B cell (primary cell): ENCODE results near the gene HOXA1. TPM values are rescaled to one million over a fixed set of nuclear protein-coding genes. Genes with fewer than 3 reads are reported as not detected.

Source experiments
- ATAC-seq: fragments of 200-7000 bp; cut with Tn5 transposase; one replicate; pipeline ENCODE4 v1.10.0; 2021; ENCODE audit warnings: low read depth, mild to moderate bottlenecking, moderate number of reproducible peaks, moderate library complexity
- CTCF ChIA-PET: fragments of 350-600 bp; sonication (Branson Sonifier 250); formaldehyde crosslinking; loops from one replicate; lab custom pipeline; 2021; ENCODE audit warnings: antibody characterized with exemption, inconsistent platforms; lab: Charles Lee
- POLR2A ChIA-PET: fragments of 350-600 bp; sonication (Branson Sonifier 250); formaldehyde crosslinking; loops from one replicate; lab custom pipeline; 2021; ENCODE audit warnings: antibody characterized with exemption; lab: Charles Lee
- DNase-seq: peaks from one replicate; pipeline ENCODE4 v3.0.0; 2013
- H2AFZ ChIP-seq: 2 replicates; pipeline ENCODE4 v1.6.1; 2012; ENCODE audit warnings: mild to moderate bottlenecking, low read depth, low read length; ENCODE audit not compliant: insufficient read depth, poor library complexity, severe bottlenecking
- H3K27ac ChIP-seq, 2 donors: 1 replicate in 1 of 2; 2 replicates in 1 of 2; pipeline ENCODE4 v1.5.1; 2012 to 2013; ENCODE audit warnings: low read length in 2 of 2, mild to moderate bottlenecking in 2 of 2, moderate library complexity in 1 of 2
- H3K27me3 ChIP-seq, 4 experiments: fragments of 200-600 bp in 1 of 4; sonication (generic) in 1 of 4; replicated peaks in 1 of 4; 1 replicate in 2 of 4; 2 replicates in 2 of 4; pipeline versions ENCODE4 v1.6.1 to v1.7.0; 2013 to 2016; ENCODE audit warnings: low read length in 3 of 4, mild to moderate bottlenecking in 2 of 4, mixed read lengths in 1 of 4, moderate library complexity in 1 of 4; ENCODE audit not compliant: insufficient read depth in 4 of 4, control insufficient read depth in 3 of 4; ENCODE audit errors: control extremely low read depth in 1 of 4
- H3K36me3 ChIP-seq, 2 experiments: replicated peaks in 1 of 2; 1 replicate in 1 of 2; 2 replicates in 1 of 2; pipeline versions ENCODE4 v1.6.1 to v1.7.1; 2013; ENCODE audit warnings: low read length in 1 of 2; ENCODE audit not compliant: insufficient read depth in 2 of 2, control insufficient read depth in 1 of 2; ENCODE audit errors: control extremely low read depth in 1 of 2, extremely low read depth in 1 of 2
- H3K4me1 ChIP-seq, 2 donors: fragments of 200-600 bp in 1 of 2; sonication (generic) in 1 of 2; 1 replicate in 1 of 2; 2 replicates in 1 of 2; pipeline versions ENCODE4 v1.5.1 to v1.6.1; 2013 to 2017; ENCODE audit warnings: low read length in 2 of 2; ENCODE audit not compliant: control insufficient read depth in 2 of 2, insufficient read depth in 2 of 2
- H3K4me2 ChIP-seq: replicated peaks from 2 replicates; pipeline ENCODE3; 2012; ENCODE audit warnings: mild to moderate bottlenecking, low read depth, low read length; ENCODE audit not compliant: poor library complexity, severe bottlenecking
- H3K4me3 ChIP-seq, 5 experiments: fragments of 200-600 bp in 1 of 5; sonication (generic) in 1 of 5; 1 replicate in 3 of 5; 2 replicates in 2 of 5; pipeline versions ENCODE4 v1.5.1 to v1.7.0; 2011 to 2016; ENCODE audit warnings: low read length in 4 of 5, mild to moderate bottlenecking in 4 of 5, low read depth in 2 of 5, control low read depth in 1 of 5, moderate library complexity in 1 of 5; ENCODE audit not compliant: insufficient read depth in 1 of 5; ENCODE audit errors: control extremely low read depth in 1 of 5, extremely low read depth in 1 of 5
- H3K79me2 ChIP-seq: fragments of 200-600 bp; sonication (generic); one replicate; pipeline ENCODE4 v1.6.0; 2016; ENCODE audit warnings: low read length; ENCODE audit not compliant: control insufficient read depth, insufficient read depth
- H3K9ac ChIP-seq: fragments of 200-600 bp; sonication (generic); 2 replicates; pipeline ENCODE4 v1.6.1; 2017; ENCODE audit warnings: mild to moderate bottlenecking, low read length, moderate library complexity
- H3K9me3 ChIP-seq, 3 donors: one replicate each; pipeline versions ENCODE4 v1.6.1 to v1.7.1; 2013; ENCODE audit warnings: low read length in 2 of 3; ENCODE audit not compliant: control insufficient read depth in 2 of 3, insufficient read depth in 1 of 3; ENCODE audit errors: control extremely low read depth in 1 of 3
- H4K20me1 ChIP-seq: 2 replicates; pipeline ENCODE4 v1.6.0; 2012; ENCODE audit warnings: mild to moderate bottlenecking, low read length; ENCODE audit not compliant: insufficient read depth, control insufficient read depth, poor library complexity, severe bottlenecking
- H3K27ac Mint-ChIP-seq: one replicate; pipeline ENCODE4 v1.8.0; 2021; ENCODE audit warnings: mixed read lengths
- H3K27me3 Mint-ChIP-seq: one replicate; pipeline ENCODE4 v1.8.0; 2021; ENCODE audit warnings: mixed read lengths
- H3K4me1 Mint-ChIP-seq: one replicate; pipeline ENCODE4 v1.8.0; 2021; ENCODE audit warnings: mixed read lengths
- H3K4me3 Mint-ChIP-seq: one replicate; pipeline ENCODE4 v1.8.0; 2021; ENCODE audit warnings: mixed read lengths
- H3K9me3 Mint-ChIP-seq: one replicate; pipeline ENCODE4 v1.8.0; 2022; ENCODE audit warnings: mixed read lengths; ENCODE audit not compliant: insufficient read depth
- EZH2 ChIP-seq: IDR thresholded peaks from 2 replicates; pipeline ENCODE4 v1.6.1; 2012; ENCODE audit warnings: borderline replicate concordance, low read depth, mild to moderate bottlenecking, moderate library complexity, low read length; ENCODE audit not compliant: insufficient read depth, poor library complexity, severe bottlenecking
- WGBS: methylation state at CpG from one replicate; pipeline ENCODE4 v1.1.5; 2013; ENCODE audit warnings: missing lambda C conversion rate; ENCODE audit not compliant: insufficient coverage; 5-methylcytosine and 5-hydroxymethylcytosine counted together
- intact Hi-C: fragments of 100-400 bp; cut with micrococcal nuclease; formaldehyde crosslinking; loops from one replicate; pipeline ENCODE4 v1.10.0; 2022
- polyA plus RNA-seq: library from polyadenylated mRNA; depleted of rRNA; stranded (reverse); fragments of >200 nt; gene quantifications from 2 replicates; pipeline ENCODE4 v1.2.3, GENCODE V29; 2012
- total RNA-seq, 2 donors: library from RNA; stranded (reverse); fragments of 120-200 nt in 1 of 2; gene quantifications; 1 replicate in 1 of 2; 2 replicates in 1 of 2; pipeline versions ENCODE4 v1.2.3 to v1.2.4, GENCODE V29; 2013 to 2022
- TF ChIP-seq, protein P1 (sequence below): fragments of 200-600 bp; IDR thresholded peaks from one replicate; pipeline ENCODE4 v1.8.0; 2022; ENCODE audit warnings: antibody characterized with exemption, mild to moderate bottlenecking

HOXA1 gene
- total and polyA plus RNA-seq, 2 donors (not counting 1 experiment from before 2014, with no cell fraction given) = 0.13 to 0.37 TPM

DNA sequence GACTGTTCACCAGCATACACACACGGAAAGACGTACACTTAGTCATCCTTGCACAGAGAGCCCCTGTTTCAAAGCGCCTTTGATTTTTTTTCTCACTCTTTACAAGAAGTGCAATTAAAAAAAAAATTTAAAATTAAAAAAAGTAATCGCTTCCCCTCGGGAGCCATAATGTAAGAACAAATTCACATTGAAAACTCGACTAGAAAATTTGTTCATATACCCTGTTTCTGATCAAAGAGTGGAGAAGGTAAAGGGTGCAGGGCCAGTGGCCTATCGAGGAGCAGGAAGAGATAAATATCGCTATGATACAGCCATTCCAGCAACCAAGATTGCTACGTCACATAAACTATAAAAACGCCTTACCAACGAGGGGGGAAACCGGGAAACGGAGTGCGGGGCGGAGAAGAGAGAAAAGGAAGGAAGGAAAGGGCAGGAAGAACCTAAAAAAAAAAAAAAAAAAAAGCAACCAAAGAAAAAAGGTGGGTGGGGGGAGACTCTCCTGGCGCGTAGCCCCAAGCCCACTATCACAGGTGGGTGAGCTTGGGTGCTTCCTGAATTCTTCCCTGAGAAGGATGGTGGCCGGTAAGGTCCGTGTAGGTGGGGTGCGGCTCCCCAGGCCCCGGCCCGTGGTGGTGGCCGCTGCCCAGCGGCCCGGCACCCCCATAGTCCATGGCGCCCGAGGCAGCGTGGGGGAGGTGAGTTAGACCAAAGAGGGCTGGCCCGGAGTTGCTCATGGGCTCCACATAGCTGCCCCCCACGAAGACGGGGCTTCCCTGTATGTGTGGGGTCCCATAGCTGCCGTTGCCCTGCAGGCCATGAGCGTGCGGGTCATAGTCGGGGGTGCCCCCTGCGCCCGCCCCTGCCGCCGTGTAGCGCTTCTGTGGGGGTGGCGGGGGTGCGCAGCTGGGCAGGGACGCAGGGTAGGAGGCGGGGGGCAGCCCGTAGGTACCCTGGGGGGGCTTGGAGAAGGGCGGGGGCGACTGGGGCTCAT lies 11.9 kb upstream of the HOXA1 start:
- Mint-ChIP-seq H3K9me3 (no peaks in the 10 kb centered on the region), H3K27ac (no peak overlapping the region), H3K27me3 (peaks cover 36% of the 10 kb centered on the region), H3K4me3 (no peak overlapping the region), H3K4me1 (peaks cover 9% of the 10 kb centered on the region)
- no peaks in the 10 kb centered on the region for H4K20me1 ChIP-seq
- CTCF ChIA-PET = no interaction called here
- peaks cover 0 to 32% (median 0%) of the 10 kb centered on the region in 3 donors for H3K9me3 ChIP-seq
- POLR2A ChIA-PET = no interaction called here
- H3K36me3 ChIP-seq = no peaks in the 10 kb centered on the region
- ATAC-seq = no peak
- H3K4me2 ChIP-seq = no peak overlapping the region
- H3K9ac ChIP-seq = no peak overlapping the region
- TF ChIP-seq, protein P1, sequence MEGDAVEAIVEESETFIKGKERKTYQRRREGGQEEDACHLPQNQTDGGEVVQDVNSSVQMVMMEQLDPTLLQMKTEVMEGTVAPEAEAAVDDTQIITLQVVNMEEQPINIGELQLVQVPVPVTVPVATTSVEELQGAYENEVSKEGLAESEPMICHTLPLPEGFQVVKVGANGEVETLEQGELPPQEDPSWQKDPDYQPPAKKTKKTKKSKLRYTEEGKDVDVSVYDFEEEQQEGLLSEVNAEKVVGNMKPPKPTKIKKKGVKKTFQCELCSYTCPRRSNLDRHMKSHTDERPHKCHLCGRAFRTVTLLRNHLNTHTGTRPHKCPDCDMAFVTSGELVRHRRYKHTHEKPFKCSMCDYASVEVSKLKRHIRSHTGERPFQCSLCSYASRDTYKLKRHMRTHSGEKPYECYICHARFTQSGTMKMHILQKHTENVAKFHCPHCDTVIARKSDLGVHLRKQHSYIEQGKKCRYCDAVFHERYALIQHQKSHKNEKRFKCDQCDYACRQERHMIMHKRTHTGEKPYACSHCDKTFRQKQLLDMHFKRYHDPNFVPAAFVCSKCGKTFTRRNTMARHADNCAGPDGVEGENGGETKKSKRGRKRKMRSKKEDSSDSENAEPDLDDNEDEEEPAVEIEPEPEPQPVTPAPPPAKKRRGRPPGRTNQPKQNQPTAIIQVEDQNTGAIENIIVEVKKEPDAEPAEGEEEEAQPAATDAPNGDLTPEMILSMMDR = no peak
- TF ChIP-seq EZH2 = no peak
- no peak overlapping the region for H3K27ac ChIP-seq
- H3K4me1 ChIP-seq = peaks cover 3 to 9% of the 10 kb centered on the region in 2 donors
- H3K79me2 ChIP-seq = no peaks in the 10 kb centered on the region
- no peak overlapping the region for H2AFZ ChIP-seq
- intact Hi-C loops = no loop called here
- H3K27me3 ChIP-seq = peaks cover 0 to 31% (median 20%) of the 10 kb centered on the region in 4 experiments
- WGBS = 95% methylated on average over 29 of the region's 47 CpGs
- H3K4me3 ChIP-seq = no peak overlapping the region
- no peak for DNase-seq

DNA sequence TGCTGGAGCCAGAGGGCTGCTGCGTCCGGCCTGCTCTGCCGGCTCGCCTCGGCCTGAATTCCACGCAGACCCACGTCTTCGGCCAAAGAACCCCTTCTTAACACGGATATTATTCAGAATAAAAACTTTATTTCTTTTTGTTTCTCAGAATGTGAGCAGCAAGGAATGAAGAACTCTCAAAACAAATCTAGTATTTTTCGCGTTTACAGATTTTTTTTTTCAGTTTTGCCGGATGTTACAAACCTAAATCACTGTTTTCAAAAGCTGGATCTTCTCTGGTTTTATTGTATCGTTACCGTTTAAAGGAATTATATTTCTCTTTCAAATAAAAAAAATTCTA lies 11.1 kb upstream of the HOXA1 start:
- no peak overlapping the region for H3K27ac Mint-ChIP-seq
- TF ChIP-seq, protein P1 = no peak
- no peak for TF ChIP-seq EZH2
- H3K9me3 Mint-ChIP-seq = no peaks in the 10 kb centered on the region
- H3K27me3 Mint-ChIP-seq = peaks cover 43% of the 10 kb centered on the region
- Histone ChIP-seq H3K27ac (no peak overlapping the region), H3K4me1 (peaks cover 10 to 17% of the 10 kb centered on the region in 2 donors), H4K20me1 (no peaks in the 10 kb centered on the region), H3K4me3 (no peak overlapping the region), H3K36me3 (no peaks in the 10 kb centered on the region), H3K79me2 (no peaks in the 10 kb centered on the region), H3K9ac (no peak overlapping the region), H3K9me3 (peaks cover 0 to 36% (median 0%) of the 10 kb centered on the region in 3 donors), H3K27me3 (peaks cover 0 to 38% (median 27%) of the 10 kb centered on the region in 4 experiments), H2AFZ (no peak overlapping the region), H3K4me2 (no peak overlapping the region)
- intact Hi-C loops = no loop called here
- no peak for ATAC-seq
- 96% methylated on average over 3 of the region's 14 CpGs for WGBS
- H3K4me1 Mint-ChIP-seq = peaks cover 15% of the 10 kb centered on the region
- CTCF ChIA-PET = interaction anchor here (1.0 kb wide), 1 partner anchor 33 kb away, joined by 3 read pairs; no protein-coding TSS in a partner anchor
- no peak overlapping the region for H3K4me3 Mint-ChIP-seq
- DNase-seq = no peak
- POLR2A ChIA-PET = no interaction called here
